Activated CD4-positive, alpha-beta T cell treated with anti-CD3 and anti-CD28 coated beads for 48 hours (primary cell): ENCODE data around the gene NPIPB8.
"Not testable (repeated sequence)": the region's sequence is repeated elsewhere in the genome, so short reads cannot be mapped to it uniquely, and the experiment has no call there.

Experiments used
- DNase-seq: peaks from one replicate; pipeline ENCODE4 v3.0.0-alpha.2; 2020

Gene NPIPB8

GRCh38 chr16:28637765-28638164, at the start of gene NPIPB8:
NPIPB8 (plus strand) TSS chr16:28638065; CDS start chr16:28638361, 296 bp downstream.
- not testable (repeated sequence) for DNase-seq

DNA sequence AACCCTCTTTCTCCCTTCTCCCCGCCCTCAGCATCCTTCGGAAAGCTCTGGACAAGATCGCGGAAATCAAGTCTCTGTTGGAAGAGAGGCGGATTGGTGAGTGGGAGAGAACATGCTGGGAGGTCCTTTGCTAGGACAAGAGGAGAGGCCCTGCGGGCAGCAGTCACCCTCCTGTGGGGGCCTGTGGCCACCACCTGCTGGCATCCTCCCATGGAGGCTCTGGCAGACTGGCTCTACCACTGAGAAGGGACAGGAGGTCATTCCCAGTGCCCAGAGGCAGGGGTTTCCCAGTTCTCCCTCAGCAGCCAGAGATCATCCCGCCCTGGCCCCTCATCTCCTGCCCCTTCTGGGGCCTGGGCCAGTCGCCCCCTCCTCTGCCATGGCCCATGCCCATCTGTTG, 48.8 kb upstream of the NPIPB8 start:
- DNase-seq, result no peak

GRCh38 chr16:28589930-28590329, 47.9 kb upstream of the NPIPB8 start:
- no peak for DNase-seq

GRCh38 chr16:28590384-28591340, 47.2 kb upstream of the NPIPB8 start:
- no peak for DNase-seq

GRCh38 chr16:28591355-28591754, 46.5 kb upstream of the NPIPB8 start:
- DNase-seq, result no peak

GRCh38 chr16:28592511-28592910, 45.4 kb upstream of the NPIPB8 start:
- no peak for DNase-seq

DNA sequence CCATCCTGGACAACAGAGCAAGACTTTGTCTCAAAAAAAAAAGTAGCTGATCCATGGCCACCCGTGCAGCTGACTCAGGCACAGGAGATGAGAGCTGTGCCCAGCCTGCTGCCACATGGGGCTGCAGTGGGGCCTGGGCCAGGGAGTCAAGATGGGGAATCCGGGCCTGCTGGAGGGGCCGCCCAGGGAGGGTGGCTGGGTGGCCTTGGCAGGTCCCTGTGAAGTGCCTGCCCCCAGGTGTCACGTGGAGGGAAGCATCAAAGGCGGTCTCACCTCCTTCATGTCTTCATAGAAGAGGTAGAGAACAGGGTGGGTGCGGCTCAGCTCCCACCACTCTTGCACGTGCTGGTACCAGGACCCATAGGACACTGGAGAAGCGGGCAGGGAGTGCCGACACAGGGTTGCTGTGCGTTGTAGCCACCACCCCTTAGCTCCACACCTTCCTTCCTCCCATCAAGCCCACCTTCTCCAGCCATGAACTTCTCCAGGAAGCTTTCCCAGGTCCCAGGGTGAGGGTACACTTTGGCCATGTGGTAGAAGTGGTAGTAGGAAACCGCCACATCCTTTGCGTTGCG, 44.8 kb upstream of the NPIPB8 start:
- DNase-seq, result no peak

DNA sequence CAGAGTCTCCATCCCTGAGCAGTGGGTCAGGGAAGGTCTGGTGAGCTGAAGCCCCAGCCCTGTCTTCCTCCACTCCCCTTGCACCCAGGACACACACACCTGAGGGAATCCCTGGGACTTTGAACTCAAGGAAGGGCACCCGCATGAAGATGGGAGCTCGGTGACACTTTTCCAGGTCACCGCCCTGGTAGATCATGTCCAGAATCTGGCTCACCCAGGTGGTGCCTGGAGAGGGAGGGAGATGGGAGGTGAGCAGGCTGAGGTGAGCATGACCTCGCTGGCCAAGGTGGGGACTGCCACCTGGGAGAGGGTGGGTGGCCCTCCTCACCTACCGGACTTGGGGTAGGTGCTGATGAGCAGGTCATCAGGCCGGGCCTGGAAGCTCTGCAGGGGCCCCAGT, 42.4 kb upstream of the NPIPB8 start:
- not testable (repeated sequence) for DNase-seq

DNA sequence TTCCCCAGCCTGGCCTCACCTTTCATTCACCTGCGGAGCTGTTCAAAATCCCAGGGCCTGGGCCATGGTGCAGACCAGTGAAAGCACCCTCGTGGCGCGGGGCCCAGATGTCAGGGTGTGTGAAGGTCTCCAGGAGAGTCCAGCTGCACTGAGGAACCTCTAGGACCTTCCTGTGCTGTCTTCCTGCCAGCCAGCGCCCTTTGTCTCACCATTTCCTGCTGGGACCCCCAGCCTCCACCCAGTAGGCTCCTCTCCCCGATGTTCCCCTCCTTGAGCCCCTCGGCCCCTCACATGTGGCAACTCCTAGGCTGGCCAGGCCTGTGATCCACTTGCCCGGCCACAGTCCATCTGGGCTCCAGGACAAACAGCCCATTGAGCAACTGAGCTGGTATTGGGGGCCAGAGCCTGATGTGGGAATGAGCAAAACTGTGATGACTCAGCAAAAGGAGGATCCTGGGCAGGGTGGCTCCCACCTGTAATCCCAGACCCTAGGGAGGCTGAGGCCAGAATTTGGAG, 41.7 kb upstream of the NPIPB8 start:
- no peak for DNase-seq

GRCh38 chr16:28596840-28597691, 40.8 kb upstream of the NPIPB8 start, which contains the start of gene SULT1A2:
SULT1A2 (minus strand) TSS chr16:28597050; CDS start chr16:28595930, 1,120 bp downstream.
- DNase-seq, result no peak

DNA sequence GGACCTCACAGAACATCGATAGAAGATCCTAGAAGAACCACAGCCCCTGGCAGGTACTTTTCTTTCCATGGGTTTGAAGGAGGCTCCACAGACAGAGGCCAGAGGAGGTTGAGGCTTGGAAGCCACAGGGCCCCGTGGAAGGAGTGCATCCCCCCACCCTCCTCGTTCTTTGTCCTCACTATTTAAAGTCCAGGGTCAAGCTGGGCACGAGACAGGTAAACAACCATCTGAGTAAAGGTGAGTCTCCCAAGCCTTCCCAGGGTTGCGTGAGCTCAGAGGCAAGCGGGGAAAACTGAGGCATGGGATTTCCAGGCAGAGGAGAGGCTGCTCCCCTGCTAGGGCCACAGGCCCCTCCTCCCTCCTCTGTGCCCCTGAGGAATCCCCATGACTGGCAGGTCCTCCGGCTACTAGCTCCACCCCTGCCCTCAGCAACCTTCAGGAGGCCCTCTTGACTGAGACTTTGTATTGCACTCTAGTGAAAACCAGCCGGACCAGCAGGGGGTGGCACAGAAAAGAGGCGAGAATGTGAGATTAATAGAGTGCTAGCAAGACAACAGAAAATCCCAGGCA, 40.1 kb upstream of the NPIPB8 start:
- no peak for DNase-seq

- DNase-seq, result not testable (repeated sequence)
These were observed 38.2 kb upstream of the NPIPB8 start for GRCh38 chr16:28599377-28600285.

DNA sequence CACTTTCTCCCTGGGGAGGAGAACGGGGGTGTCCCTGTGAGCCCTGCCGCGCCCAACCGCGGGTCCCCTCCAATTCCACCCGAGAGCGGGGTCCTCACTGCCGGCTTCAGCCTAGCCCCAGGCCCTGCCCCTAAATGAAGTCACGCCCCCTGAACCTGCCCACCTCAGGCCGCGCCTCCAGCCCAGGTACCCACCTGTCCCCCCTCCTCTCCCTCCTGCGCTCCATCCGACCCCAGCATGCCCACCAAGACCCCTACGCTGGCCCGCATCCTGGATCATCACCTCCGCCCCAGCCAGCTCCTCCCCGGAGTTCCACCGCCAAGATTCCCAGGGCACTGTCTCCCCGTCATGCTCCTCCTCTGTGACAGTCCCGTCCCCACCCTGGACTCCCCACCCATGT, 36.9 kb upstream of the NPIPB8 start:
- DNase-seq, result not testable (repeated sequence)

GRCh38 chr16:28601589-28601988, 36.3 kb upstream of the NPIPB8 start:
- not testable (repeated sequence) for DNase-seq

DNA sequence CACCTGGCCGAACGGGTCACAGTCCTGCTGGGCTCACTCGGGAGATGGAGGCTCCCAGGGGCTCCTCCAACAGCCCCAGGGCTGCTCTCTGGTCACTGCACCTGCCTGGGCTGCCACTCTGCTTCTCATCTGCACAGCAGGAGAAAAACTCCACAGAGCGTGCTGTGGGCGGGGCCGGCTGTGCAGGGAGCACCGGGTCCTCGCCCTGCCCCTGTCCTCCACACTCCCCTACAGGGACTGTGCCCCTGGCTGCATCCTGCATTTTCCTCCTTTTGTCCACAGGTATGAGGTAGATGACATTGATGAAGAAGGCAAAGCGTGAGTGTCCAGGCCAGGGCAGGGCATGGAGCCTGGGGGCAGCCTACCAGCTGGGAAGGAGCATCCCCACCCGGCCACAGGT, 35.8 kb upstream of the NPIPB8 start:
- DNase-seq, result not testable (repeated sequence)

- no peak for DNase-seq
These were observed 35.3 kb upstream of the NPIPB8 start for GRCh38 chr16:28602529-28602928.

DNA sequence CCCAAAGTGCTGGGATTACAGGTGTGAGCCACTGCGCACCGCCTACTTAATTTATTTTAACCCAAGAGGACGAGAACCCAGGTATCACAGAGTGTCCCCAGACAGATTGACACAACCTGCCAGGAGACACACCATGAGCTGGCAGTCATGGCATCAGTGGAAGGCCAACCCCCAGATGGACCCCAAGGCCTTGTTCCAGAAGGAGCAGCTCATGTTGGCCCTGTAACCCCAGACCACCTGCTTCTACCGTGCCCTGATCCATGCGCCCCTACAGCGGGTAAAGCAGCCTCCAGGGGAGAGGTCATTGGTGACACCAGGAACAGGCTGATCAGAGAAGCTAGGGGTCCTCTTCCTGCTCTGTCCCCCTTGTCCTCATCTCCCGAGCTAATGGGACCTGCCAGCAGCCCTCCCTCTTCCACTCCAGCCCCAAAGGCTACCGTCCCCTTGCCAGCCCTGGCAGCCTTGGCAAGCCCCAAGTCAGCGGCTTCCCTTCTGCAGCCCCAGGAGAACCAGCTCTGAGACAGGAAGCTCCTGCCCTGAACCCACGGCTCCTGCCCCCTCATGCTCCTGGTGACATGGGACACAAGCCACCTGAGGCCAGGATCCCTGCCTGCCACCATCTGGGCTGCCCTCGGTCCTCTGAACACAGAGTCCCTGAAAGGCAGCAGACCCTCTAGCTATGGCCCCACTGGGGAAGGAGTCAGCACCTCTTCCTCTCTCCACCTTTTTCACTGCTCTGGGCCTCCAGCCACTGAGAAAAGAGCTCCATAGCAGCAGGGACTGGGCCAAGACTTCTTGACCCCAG, 34.3 kb upstream of the NPIPB8 start:
- DNase-seq, result no peak

DNA sequence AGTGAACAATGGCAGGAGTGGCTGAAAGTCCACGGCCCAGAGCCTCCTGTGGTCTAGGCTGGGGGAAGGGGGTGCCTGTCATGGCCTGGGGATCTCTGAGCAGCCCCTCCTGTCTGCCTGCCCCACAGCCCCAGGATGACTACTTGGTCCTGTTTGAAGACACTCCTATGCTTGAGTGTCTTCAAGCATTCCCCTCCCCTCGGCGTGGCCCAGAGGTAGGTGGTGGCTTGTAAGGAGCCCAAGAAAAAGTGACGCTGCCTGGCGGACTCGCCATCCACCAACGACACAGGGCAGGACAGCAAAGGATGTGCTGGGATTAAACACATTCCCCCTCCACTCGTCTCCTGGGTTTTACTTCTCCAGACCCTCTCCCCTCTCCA, 33.7 kb upstream of the NPIPB8 start:
- DNase-seq, result no peak

- no peak for DNase-seq
These were observed 31.4 kb upstream of the NPIPB8 start for GRCh38 chr16:28606291-28607115.
